Glomerular visceral epithelial cell (primary cell): ENCODE measurements around the gene ACADVL.
"Not testable (repeated sequence)": the region's sequence is repeated elsewhere in the genome, so short reads cannot be mapped to it uniquely, and the experiment has no call there.

Experiments
- DNase-seq: peaks from one replicate; pipeline ENCODE4 v3.0.0-alpha.2; 2016; ENCODE audit errors: extremely low spot score

Gene ACADVL

DNA sequence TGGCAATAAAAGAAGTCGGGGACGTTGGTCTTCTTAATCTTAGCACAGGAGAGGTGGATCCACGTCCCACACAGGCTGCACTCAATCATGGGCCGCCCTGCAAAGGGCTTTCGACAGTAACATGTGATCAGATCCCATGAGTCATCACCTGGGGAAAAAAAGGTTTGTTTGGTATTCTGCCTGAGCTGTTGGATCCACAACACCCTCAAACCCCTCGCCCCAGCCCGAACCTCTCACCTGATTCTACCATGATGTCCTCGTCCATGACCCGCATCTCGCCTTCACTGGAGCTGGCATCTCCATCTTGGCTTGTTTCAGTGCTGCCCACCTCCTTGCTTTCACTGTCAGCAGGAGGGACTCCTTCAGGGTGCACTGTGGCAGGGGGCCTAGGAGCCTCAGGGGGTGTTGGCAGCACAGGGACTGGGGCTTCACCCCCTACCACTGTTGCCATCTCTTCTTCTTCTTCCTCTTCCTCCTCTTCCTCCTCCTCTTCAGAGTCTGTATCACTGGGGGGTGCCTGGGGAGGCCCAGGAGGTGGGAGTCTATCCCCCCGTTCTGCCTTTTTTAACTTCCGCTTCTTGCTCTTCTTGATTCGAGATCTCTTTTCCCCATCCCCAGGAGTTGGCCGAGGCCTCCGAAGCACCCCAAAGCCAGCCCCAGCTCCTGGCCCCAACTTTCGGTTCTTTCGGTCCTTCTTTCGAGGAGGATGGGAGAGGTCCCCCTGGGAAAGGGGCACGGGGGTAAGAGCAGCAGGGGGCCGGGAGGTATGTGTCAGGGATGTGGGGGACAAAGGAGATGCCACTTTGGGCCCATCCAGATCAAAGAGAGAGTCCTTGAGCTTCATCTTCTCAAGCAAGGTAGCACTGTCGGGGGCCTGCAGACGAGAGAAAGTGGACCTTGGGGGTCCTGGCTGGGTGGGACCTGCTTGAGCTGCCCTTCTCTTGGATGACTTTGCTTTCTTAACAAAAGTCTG, 16.2 kb downstream of the ACADVL start:
- no peak for DNase-seq

DNA sequence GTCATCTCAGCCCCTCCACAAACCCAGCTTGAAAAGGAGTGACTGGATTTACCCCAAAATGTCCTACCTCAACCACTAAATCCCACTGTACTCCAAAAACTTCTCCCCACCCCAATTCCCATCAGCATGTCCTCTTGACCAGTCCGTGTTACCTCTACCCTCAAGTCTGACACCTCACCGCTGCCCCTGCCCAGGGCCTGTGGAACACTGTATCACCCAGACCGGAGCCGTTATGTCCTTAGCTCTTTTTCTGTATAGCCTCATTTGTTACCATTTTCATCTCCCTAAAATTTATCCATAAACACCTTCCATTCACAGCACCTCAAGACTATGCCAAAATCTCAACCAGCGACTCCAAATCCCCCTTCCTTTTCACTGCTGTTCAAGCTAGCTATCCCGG, 17.1 kb downstream of the ACADVL start:
- DNase-seq = no peak

DNA sequence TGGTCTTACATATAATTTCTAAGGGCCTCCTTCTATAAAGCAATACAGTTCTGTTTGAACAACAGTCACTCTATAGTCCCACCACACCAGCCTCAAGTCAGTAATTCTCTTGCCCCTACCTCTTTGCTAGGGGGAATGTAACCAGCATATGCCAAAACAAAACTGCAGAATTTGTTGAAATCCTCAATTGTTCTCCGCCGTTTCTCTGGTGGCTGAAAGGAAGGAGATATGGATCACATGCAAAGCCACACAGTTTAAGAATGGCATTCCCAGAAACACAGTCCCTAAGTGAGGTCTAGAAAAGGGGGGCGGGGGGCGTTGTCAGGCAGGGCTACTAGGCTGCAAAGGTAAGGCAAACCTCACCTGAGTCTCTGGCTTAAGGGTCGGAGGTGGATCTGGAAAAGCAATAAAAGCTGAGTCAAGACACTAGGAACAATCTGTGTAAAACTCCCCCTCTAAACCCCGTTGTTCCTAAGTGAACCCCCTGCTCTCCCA, 17.6 kb downstream of the ACADVL start:
- no peak for DNase-seq

DNA sequence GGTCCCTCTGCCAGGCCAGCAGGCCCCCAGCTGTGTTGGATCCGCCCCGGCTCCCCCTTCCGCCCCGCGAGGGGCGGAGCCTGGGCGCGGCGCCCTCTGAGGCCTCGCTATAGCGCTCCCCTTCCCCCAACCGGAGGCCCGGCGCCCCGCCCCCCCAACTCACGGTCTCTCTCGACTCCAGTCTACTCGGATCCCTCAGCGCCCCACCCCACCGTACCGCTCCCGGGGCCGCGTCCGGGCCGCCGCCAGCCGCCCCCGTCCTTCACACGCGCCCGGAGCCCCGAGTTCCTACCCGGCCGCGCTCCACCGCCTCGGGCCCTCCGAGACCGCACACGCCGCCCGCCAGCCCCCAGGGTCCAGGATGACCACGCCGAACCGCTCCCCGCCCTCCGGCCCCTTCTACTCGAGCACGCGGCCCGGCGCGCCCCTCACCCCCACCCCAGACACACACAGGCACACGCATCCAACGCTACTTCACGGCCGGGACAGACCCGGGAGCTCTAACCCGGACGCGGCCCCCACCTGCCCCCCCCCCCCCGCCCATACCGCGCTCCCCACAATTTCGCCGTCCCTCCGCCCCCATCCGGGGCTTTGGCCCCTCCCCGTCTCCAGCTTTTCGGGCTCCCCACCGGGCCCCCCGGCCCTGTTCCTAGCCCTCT, 18.2 kb downstream of the ACADVL start:
- peak; percentile 78 for DNase-seq

DNA sequence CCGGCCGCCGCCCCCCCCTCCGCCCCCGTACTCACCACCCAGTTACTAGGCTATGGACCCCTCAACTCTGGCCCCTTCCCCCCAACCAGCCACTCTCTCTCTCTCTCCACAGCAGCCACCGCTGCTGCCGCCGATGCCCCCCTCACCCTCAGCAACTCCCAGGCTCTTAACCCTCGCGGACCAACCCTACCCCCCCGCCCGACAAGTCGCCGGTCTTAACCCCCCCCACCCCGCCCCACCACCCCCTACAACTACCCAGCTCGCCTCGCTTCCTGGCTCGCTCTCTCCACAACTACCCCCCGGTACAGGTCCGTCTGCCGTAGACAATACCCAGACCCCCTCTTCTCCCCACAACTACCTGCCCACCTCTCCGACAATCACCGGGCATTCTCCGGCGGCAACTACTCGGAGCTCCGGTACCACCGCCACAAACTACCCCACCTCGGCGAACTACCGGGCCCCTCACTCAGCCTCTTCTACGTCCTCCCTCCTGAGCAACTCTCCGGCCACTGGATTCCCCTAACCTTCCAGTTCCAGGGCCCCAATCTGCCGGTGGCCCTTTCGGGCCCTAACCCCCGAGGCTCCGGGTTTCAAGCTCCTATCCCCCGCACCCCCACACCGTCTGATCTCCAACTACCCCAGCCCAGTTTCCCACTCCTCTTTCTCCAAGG, 18.8 kb downstream of the ACADVL start:
- DNase-seq = peak; percentile 52

DNA sequence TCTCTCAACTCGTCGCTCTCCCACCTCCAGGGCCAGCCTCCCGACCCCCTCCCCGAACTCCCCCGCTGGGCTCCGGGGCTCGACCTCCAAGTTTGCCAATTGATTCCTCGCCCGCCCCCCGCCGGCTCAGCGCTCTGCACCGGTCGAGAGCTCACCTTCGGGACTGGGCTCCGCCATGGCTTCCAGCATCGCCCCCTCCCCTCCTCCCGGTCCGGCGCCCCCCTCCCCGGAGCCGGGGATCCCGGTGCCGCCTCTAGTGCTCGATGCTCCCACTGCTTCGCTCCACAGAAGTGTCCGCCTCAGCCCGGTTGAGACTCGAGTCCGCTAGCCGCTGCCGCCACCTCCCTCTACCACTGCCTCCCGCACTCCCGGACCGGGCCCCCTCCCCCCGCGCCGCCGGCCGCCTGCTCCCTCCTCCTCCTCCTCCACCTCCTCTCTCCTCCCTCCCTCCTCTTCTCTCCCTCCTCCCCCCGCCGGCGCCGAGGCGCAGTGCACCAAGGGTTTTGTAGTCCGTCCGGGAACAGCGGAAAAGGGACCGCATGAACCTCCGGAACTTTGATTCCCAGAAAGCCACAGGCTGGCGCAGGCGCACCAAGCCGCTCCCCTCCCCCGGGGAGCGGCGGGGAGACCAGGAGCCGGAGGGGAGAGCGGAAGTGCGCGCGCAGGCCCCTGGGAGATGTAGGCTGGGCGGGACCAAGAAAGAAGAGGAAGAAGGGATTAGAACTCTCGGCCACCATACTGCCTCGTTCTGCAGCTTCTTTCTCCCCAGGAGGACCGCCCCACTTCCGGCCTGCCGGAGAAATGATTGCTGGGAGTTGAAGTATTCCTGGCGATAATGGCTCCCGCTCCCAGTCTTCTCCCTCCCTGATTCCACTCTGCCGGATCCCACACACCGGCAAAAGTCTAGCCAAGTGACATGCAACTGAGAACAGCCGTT, 19.6 kb downstream of the ACADVL start, which contains the start of gene PHF23:
Gene PHF23 (minus strand): TSS at position 367 of the 937 bp plus-strand sequence. CDS start 178 bp downstream, at position 189.
- DNase-seq = peak; percentile 100

DNA sequence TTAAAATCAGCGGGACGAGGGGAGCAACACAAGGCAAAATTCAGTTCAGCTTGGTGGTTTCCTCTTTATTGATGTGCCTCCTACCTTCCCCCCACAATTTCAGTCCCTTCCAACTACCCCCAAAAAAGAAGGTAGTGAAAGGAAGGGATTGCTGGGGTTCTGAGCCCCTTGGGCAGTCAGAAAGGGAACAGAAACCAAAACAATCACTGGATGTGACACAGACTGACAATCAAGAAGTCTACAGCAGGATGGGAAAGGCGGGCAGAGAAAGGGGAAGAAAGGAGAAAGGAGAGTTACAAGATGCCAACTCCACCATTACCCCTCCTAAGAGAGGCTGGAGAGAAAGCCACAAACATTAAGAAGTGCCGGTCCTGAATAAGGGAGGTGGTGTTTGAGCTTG, 20.6 kb downstream of the ACADVL start:
- DNase-seq = no peak

DNA sequence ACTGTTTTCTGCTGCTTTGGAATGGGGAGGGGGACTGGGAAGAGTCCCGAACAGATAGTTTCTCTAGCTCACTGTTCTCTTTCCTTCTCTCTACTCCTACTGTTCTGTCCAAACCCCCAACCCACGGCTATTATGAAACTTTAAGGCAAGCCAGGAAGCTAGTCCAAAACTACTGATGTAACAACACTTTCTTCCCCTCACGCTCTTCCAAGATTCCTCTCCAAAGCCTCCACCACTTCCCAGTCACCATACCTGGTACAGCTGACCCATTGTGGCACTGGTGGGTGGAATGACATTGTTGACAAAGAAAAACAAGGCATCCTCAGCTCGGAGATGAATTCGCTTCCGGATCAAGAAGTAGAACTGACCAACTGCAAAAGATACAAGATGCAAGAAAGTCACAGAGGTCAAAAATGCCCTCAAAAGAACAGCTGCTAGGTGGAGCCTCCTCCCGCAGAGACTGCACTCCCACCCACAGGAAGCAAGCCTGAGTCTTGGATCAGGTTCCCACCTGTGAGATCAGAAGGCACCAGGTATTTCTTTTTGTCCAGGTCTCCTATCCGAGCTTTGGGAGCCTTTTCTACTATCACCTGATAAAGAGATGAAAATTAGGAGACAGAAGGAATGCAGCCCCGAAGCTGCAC, 21.5 kb downstream of the ACADVL start:
- DNase-seq = no peak

DNA sequence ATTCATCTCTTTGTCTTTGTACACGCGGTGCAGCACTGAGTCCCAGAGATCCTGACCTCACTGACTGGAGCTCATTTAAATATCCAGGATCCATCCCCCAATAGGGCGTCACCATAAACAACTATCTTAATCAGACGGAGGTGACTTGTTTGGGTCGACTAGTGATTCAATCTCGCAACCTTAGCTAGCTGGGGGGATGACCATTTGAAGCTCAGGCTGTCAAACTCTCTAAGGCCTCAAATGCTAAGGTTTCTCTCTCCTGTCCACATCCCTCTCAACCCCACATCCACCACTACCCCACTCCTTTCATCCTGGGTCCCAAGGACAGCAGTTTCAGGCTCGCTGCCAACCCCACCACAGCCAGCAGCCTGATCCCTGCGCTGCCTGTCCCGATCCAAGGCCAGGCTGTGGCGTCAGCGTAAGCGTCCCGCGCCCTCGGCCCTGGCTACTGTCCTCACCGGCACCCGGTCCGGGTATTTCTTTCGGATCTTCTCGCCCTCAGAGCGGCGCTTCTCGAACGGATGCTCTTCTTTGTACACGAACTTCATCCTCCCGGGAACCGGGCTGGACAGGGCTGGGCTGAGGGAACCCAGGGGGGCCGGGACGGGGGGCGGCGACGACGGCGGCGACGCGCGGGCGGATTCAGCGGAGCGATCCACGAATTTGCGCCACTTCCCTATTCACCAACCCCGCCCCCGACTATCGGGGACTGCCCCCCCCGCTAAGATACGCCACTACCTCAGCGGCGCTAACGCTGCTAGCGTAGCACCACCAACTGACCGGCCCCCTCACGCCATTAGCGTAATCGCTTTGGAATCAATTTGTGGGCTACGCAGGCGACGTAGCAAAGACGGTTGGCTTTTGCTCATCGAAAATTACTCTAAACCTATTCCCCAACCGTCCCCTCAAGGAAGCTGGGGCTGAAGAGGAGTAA, 22.3 kb downstream of the ACADVL start, which contains the start of gene GABARAP:
Gene GABARAP (minus strand): TSS at position 667 of the 934 bp plus-strand sequence. CDS start 119 bp downstream, at position 548.
- peak; percentile 90 for DNase-seq

DNA sequence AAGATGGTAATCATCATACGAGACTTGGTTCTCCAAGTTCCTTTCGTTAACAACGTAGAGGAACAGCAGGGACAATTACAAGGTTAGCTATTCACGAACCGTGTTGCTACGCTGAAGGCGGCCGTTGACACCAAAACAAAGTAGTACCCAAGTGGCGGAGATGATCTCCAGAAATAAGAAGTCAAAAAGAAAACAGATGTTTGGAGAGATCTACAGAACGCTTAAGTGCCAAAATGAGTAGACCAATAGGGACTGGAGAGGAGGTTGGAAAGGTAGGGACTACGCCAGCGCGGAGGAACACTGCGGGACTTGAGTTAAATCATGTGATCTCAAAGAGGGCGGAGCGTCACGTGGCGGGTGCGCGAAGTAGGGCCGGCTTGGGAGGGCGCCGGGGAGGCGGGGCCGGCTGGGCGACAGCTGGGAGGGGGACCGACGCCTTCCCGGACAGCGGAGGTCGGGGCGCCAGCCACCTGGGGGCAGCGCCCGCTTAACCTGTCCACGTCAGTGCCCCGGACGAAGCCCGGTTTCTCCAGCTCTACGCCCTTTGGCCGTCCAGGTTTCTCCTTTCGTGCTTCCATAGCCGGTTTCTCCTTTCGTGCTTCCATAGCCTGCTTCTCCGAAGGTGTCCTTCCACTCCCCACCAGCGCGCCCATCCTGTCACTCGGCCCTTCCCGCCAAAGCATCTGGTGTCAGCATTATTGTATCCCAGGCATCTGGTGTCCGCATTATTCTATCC, 23.1 kb downstream of the ACADVL start:
- DNase-seq = peak; percentile 94

DNA sequence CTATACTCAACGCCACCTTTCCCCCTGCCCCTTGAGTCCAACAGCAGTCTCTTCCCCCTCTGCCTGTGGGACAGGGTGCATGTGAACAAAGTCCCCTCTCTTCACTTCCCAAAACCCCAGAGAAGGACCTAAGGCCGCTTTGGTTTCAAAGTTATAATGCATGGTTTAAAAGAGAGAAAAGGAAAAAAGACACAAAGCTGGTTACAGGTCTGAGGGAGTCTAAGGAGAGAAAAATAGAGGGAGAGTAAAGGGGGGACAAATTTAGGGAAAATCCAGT, 23.7 kb downstream of the ACADVL start:
- no peak for DNase-seq

DNA sequence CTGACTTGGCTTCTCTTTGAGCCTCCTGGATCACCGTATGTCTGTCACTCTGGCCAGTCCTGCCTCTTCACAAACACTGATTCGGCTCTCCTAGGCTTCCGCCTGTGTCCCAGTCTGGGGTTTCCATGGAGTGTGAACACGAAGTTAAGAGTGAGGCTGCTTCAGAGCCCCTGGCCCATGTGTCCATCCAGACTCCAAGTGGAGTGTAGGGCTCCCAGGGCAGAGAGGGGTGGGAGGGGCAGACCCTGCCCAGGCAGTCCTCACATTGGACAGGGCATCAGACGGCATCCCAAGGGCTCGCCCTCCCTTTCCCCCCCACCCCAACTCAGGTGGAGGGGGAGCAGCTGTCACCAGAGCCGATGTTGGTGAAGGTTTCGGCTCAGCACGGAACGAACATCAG, 24.1 kb downstream of the ACADVL start:
- DNase-seq = not testable (repeated sequence)

DNA sequence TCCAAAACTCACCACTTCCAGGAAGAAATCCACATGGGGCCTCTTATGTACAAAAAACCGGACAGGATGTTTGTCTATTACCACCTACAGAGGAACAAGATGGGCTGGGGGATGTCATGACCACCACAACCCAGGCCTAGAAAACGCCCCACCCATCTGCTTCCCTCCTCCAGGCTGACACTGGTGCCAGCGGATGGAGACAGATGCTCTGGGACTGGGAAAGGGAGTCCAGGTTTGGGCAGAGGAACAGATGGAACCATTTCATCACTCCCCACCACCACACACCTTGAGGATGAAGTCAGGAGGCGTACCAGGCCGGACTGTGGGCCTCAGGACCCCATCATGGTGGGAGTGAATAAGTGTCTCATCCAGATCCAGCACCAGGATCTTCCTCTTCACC, 27.0 kb downstream of the ACADVL start:
- DNase-seq = no peak

DNA sequence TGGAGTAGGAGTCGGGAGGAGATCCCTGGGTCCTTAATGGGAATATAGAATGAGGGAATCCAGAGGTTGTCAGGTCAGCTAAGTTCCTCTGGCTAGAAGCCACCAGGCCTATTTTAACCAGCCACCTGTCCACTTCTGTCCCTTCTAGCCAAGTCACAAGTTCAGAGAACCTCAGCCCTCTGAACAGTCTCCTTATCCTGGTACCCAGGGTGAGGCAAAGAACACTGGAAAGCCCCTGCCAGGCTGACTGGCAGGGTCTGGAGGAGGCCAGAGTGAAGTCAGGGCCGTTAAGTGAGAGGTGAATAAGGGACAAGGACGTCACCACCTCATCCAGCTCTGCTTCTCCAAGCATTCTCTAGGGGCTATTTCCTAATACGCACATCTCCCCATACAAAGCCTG, 29.1 kb downstream of the ACADVL start:
- DNase-seq = no peak

DNA sequence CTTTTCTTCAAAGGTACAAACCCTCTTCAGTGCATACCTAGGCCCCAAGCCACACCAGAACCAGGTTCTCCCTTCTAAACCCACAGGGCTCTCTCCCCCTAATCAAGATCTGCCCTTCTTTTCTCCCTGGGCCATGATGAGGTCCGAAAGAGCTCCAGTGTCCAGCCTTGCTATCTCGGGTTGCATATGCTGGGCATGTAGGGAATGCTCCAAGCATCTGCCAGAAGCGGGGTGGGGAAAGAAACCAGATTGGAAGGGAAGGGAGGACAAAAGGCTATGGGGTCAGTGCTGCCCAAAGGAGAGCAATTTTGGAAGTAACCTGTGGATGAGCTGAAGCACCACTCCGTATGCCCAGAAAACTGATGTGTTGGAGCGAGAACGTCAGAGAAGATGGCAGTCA, 29.5 kb downstream of the ACADVL start:
- DNase-seq = no peak

DNA sequence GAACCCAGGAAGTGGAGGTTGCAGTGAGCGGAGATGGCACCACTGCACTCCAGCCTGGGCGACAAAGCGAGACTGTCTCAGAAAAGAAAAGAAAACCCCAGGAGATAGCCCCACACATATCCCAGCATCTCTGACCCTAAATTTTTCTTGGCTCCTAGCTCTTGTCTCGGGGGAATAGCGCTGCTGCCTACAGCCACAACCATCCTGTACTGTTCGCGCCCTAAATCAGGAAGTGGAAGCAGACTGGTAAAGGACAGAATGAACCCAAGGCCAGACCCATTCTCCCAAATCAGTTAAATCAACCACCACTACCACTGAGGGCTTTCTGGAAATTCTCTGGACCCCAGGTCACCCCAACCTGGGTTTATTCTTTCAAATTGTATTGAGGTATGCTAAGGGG, 30.1 kb downstream of the ACADVL start:
- DNase-seq = no peak

DNA sequence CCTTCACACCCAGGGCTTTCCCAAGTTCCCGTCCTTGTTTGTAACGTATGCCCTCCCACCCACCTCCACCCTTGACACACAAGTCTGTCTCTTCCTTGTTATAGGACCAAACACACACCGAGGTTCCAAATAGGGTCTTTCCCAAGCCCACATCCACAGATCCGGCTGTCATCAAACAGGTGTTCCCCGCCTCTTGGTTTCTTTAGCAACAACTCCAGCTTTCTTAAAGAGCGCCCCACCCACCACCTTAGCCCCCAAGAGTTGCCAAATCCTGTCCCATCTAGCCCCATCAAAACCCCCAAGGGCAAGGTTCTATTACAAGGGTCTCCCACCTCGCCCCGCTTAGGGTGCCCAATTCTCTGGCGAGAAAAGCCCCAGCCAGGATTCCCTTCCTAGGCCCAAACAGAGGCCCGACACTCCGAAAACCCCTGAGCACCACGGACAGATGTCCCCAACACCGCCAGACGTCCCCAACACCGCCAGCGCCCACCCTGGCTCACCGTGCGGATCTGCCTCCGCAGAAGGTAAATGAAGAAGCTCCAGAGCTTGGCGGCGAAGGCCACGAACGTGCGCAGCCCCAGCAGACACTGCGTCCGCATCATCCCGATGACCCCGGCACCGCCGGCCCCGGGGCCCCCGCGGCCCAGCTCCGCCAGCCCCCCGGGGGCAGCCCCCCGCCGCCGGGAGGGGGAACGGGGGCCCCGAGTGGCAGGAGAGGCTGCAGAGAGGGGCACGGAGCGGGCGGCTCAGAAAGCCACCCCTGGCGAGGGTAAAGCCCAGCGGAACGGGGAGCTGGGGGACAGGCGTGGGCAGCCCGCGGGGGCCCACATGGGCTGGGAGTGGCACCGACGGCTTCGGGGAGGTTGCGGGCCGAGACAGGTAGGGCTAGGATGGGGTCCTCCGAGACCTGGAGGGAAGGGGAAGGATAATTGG, 31.2 kb downstream of the ACADVL start:
- DNase-seq = no peak
